H9 (cell line): ENCODE measurements around the gene CTBS. TPM values are rescaled to one million over a fixed set of nuclear protein-coding genes. Genes with fewer than 3 reads are reported as not detected.

Experiments used
- DNase-seq: peaks from one replicate; pipeline ENCODE4 v3.0.0-alpha.2; 2017
- H2AFZ ChIP-seq: one replicate; pipeline ENCODE4 v1.6.1; 2013; ENCODE audit warnings: mild to moderate bottlenecking, low read length, control low read depth, moderate library complexity
- H2AK5ac ChIP-seq: 2 replicates; pipeline ENCODE4 v1.6.1; 2013; ENCODE audit warnings: low read length, control low read depth, mixed read lengths; ENCODE audit not compliant: insufficient read length
- H2BK120ac ChIP-seq: one replicate; pipeline ENCODE4 v1.6.1; 2013; ENCODE audit warnings: low read depth, mild to moderate bottlenecking, low read length, control low read depth, inconsistent platforms; ENCODE audit not compliant: poor library complexity, severe bottlenecking
- H2BK12ac ChIP-seq: 2 replicates; pipeline ENCODE4 v1.6.1; 2013; ENCODE audit warnings: low read length, control low read depth, mixed read lengths, low read depth; ENCODE audit not compliant: insufficient read length
- H2BK15ac ChIP-seq: 2 replicates; pipeline ENCODE4 v1.6.1; 2013; ENCODE audit warnings: low read depth, low read length, control low read depth
- H2BK20ac ChIP-seq: one replicate; pipeline ENCODE4 v1.6.1; 2013; ENCODE audit warnings: low read depth, mild to moderate bottlenecking, low read length, control low read depth, inconsistent platforms; ENCODE audit not compliant: poor library complexity, severe bottlenecking
- H2BK5ac ChIP-seq: 2 replicates; pipeline ENCODE4 v1.6.1; 2013; ENCODE audit warnings: low read length, control low read depth, mixed read lengths; ENCODE audit not compliant: insufficient read length
- H3K14ac ChIP-seq: 2 replicates; pipeline ENCODE4 v1.6.1; 2013; ENCODE audit warnings: low read length, control low read depth; ENCODE audit not compliant: insufficient read depth
- H3K18ac ChIP-seq: 2 replicates; pipeline ENCODE4 v1.6.1; 2013; ENCODE audit warnings: low read depth, mild to moderate bottlenecking, mixed read lengths, low read length, control low read depth; ENCODE audit not compliant: insufficient read length
- H3K23ac ChIP-seq: 2 replicates; pipeline ENCODE4 v1.6.1; 2013; ENCODE audit warnings: low read length, control low read depth, mixed read lengths, low read depth; ENCODE audit not compliant: insufficient read length
- H3K23me2 ChIP-seq: 2 replicates; pipeline ENCODE4 v1.6.1; 2013; ENCODE audit warnings: low read depth, mild to moderate bottlenecking, mixed read lengths, low read length, control low read depth; ENCODE audit not compliant: insufficient read length, poor library complexity, severe bottlenecking
- H3K27ac ChIP-seq: 2 replicates; pipeline ENCODE4 v1.5.1; 2013; ENCODE audit warnings: low read length, control low read depth, mixed read lengths, low read depth; ENCODE audit not compliant: insufficient read length
- H3K27me3 ChIP-seq: 2 replicates; pipeline ENCODE4 v1.6.1; 2013; ENCODE audit warnings: low read length, control low read depth, inconsistent platforms; ENCODE audit not compliant: insufficient read depth
- H3K4ac ChIP-seq: 2 replicates; pipeline ENCODE4 v1.6.1; 2013; ENCODE audit warnings: low read depth, mild to moderate bottlenecking, control low read depth, inconsistent platforms, low read length, moderate library complexity
- H3K4me1 ChIP-seq: 2 replicates; pipeline ENCODE4 v1.6.1; 2013; ENCODE audit warnings: low read length, control low read depth, inconsistent platforms; ENCODE audit not compliant: insufficient read depth
- H3K4me2 ChIP-seq: 2 replicates; pipeline ENCODE4 v1.6.1; 2013; ENCODE audit warnings: low read length, control low read depth, mixed read lengths; ENCODE audit not compliant: insufficient read length, insufficient read depth
- H3K56ac ChIP-seq: 2 replicates; pipeline ENCODE4 v1.6.1; 2013; ENCODE audit warnings: low read depth, mild to moderate bottlenecking, mixed read lengths, low read length, control low read depth; ENCODE audit not compliant: insufficient read length
- H3K79me1 ChIP-seq: 2 replicates; pipeline ENCODE4 v1.6.1; 2013; ENCODE audit warnings: low read depth, mild to moderate bottlenecking, moderate library complexity, low read length, control low read depth, inconsistent platforms; ENCODE audit not compliant: insufficient read depth, poor library complexity, severe bottlenecking
- H3K79me2 ChIP-seq: 2 replicates; pipeline ENCODE4 v1.6.1; 2013; ENCODE audit warnings: low read length, control low read depth, inconsistent platforms; ENCODE audit not compliant: insufficient read depth
- H3K9ac ChIP-seq: 2 replicates; pipeline ENCODE4 v1.6.1; 2013; ENCODE audit warnings: low read length, control low read depth, mixed read lengths; ENCODE audit not compliant: insufficient read length; ENCODE audit errors: extremely low read depth
- H3K9me3 ChIP-seq: one replicate; pipeline ENCODE4 v1.6.1; 2013; ENCODE audit warnings: low read depth, low read length, inconsistent platforms; ENCODE audit not compliant: control insufficient read depth
- H3T11ph ChIP-seq: one replicate; pipeline ENCODE4 v1.6.1; 2013; ENCODE audit warnings: mild to moderate bottlenecking, low read length, control low read depth, inconsistent platforms
- H4K20me1 ChIP-seq: one replicate; pipeline ENCODE4 v1.6.1; 2013; ENCODE audit not compliant: control insufficient read depth, insufficient read length, insufficient read depth
- H4K5ac ChIP-seq: 2 replicates; pipeline ENCODE4 v1.6.1; 2013; ENCODE audit warnings: low read depth, mild to moderate bottlenecking, mixed read lengths, low read length, control low read depth; ENCODE audit not compliant: insufficient read length
- H4K8ac ChIP-seq: replicated peaks from 2 replicates; pipeline ENCODE4 v1.6.1; 2013; ENCODE audit warnings: low read length, control low read depth, mixed read lengths, low read depth; ENCODE audit not compliant: insufficient read length
- H4K91ac ChIP-seq: 2 replicates; pipeline ENCODE4 v1.6.1; 2013; ENCODE audit warnings: low read depth, mild to moderate bottlenecking, moderate library complexity, mixed read lengths, low read length, control low read depth; ENCODE audit not compliant: insufficient read length
- H3K27ac Mint-ChIP-seq, 3 experiments: 2 replicates in 2 of 3; 3 replicates in 1 of 3; pipeline ENCODE4 v1.8.0; 2020 to 2021; ENCODE audit warnings: mixed read lengths in 3 of 3, mild to moderate bottlenecking in 1 of 3, moderate library complexity in 1 of 3
- H3K27me3 Mint-ChIP-seq: 2 replicates; pipeline ENCODE4 v1.8.0; 2021; ENCODE audit warnings: low read depth, mild to moderate bottlenecking, moderate library complexity, mixed read lengths
- H3K36me3 Mint-ChIP-seq, 3 experiments: 2 replicates in 2 of 3; 3 replicates in 1 of 3; pipeline ENCODE4 v1.8.0; 2020 to 2021; ENCODE audit warnings: low read depth in 3 of 3, mixed read lengths in 3 of 3; ENCODE audit not compliant: insufficient read depth in 1 of 3
- H3K4me1 Mint-ChIP-seq, 2 experiments: 2 replicates each; pipeline ENCODE4 v1.8.0; 2020; ENCODE audit warnings: mixed read lengths in 2 of 2
- H3K4me3 Mint-ChIP-seq, 2 experiments: 2 replicates in 1 of 2; 3 replicates in 1 of 2; pipeline ENCODE4 v1.8.0; 2020 to 2021; ENCODE audit warnings: mild to moderate bottlenecking in 2 of 2, mixed read lengths in 2 of 2, moderate library complexity in 1 of 2
- H3K9me3 Mint-ChIP-seq, 2 experiments: 2 replicates in 1 of 2; 3 replicates in 1 of 2; pipeline ENCODE4 v1.8.0; 2020; ENCODE audit warnings: mild to moderate bottlenecking in 2 of 2, mixed read lengths in 2 of 2, moderate library complexity in 1 of 2
- CTCF ChIP-seq: fragments of 200-600 bp; sonication (generic); conservative IDR thresholded peaks from 3 replicates; pipeline ENCODE4 v1.8.0; 2021; ENCODE audit warnings: antibody characterized with exemption, mild to moderate bottlenecking
- WGBS: extraction: QIAGEN DNeasy Blood & Tissue Kit; methylation state at CpG from one replicate; pipeline ENCODE4 v1.1.7; 2013; ENCODE audit warnings: missing lambda C conversion rate, low lambda C conversion rate, mixed read lengths; ENCODE audit not compliant: insufficient read length; ENCODE audit errors: extremely low coverage; 5-methylcytosine and 5-hydroxymethylcytosine counted together
- total RNA-seq: library from RNA; stranded (reverse); gene quantifications from 2 replicates; pipeline ENCODE4 v1.2.1, GENCODE V29; 2021

Gene CTBS
- total RNA-seq, 1 experiment from 2014 or later = 2.8 TPM

GRCh38 chr1:84615790-84616189, 41.5 kb upstream of the CTBS start:
- DNase-seq = no peak
- Histone ChIP-seq H4K8ac (no peak overlapping the region), H3K79me1 (no peaks in the 10 kb centered on the region), H4K20me1 (no peaks in the 10 kb centered on the region), H3K4ac (no peak overlapping the region), H2BK12ac (no peak overlapping the region), H3K23me2 (peaks cover 4% of the 10 kb centered on the region), H4K91ac (no peak overlapping the region), H3K27ac (no peak overlapping the region), H3K27me3 (no peaks in the 10 kb centered on the region), H2AK5ac (no peak overlapping the region), H2BK20ac (no peak overlapping the region), H2BK15ac (no peak overlapping the region), H3K4me1 (no peaks in the 10 kb centered on the region), H3K79me2 (no peaks in the 10 kb centered on the region), H3K4me2 (no peak overlapping the region), H2BK5ac (no peak overlapping the region), H3T11ph (no peak overlapping the region), H2AFZ (no peak overlapping the region), H3K9ac (no peak overlapping the region), H4K5ac (no peak overlapping the region), H3K14ac (no peak overlapping the region), H3K56ac (no peak overlapping the region), H3K9me3 (peaks cover 15% of the 10 kb centered on the region), H3K23ac (no peak overlapping the region), H3K18ac (no peak overlapping the region), H2BK120ac (no peak overlapping the region)
- Mint-ChIP-seq H3K36me3 (peaks cover 19 to 26% (median 19%) of the 10 kb centered on the region in 3 experiments), H3K27me3 (peaks cover 2% of the 10 kb centered on the region), H3K4me1 (peaks cover 16 to 18% of the 10 kb centered on the region in 2 experiments), H3K4me3 (no peak overlapping the region), H3K27ac (no peak overlapping the region), H3K9me3 (peaks cover 29 to 32% of the 10 kb centered on the region in 2 experiments)
- no CpG with 5 or more reads among the region's 1 CpG for WGBS
- TF ChIP-seq CTCF = no peak
